ENCODE results near the gene ST6GALNAC6.
"Not testable (repeated sequence)": the region's sequence is repeated elsewhere in the genome, so short reads cannot be mapped to it uniquely, and the experiment has no call there.

ST6GALNAC6 gene

DNA sequence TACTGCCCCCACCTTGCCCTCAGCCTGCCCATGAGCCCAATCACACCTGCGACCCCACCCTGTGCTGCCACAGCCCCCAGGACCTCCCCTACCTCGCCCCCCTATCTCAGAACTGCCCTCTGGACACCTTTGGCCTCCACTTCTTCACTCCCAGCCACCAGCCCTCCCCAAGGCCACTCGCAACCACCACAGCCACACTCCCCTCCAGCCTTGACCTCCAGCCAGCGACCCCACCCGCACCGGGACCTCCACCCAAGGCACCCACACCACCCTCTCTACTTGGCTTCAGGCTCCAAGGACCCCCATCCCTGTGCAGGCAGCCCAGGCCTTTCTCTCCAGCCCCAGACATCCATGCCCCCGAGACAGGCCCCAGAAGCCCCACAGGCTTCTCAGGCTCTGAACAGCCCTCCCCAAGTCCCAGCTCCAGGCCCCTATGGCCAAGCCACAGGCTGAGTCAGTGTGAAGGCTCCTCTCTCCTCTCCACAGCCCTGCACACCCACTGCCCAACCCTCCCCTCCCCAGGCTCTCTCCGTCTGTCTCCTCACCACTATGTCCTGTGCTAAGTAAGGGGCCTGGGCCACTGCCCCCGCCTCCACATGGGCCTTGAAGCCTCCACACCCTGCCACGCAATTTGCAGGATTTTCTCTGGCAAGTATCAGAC, 24.0 kb downstream of the ST6GALNAC6 start:
- H3K9ac ChIP-seq (ENCODE audit: low read length in 5 of 5), result peak overlapping the region in 3 of 5 donors; percentile 15 to 31 (median 28)
- H3K27ac ChIP-seq (ENCODE audit: low read depth, low read length), result no peak overlapping the region
- H3K4me3 ChIP-seq (ENCODE audit: low read depth in 1 of 5, low read length in 5 of 5), result peak overlapping the region in 2 of 5 donors; percentile 3 to 39
- no peaks in the 10 kb centered on the region for H3K9me3 ChIP-seq (ENCODE audit: control insufficient read depth in 5 of 5, low read length in 5 of 5)
- H3K4me1 ChIP-seq (ENCODE audit: control insufficient read depth in 5 of 5, insufficient read depth in 5 of 5, low read length in 5 of 5), result peaks cover 3 to 49% (median 48%) of the 10 kb centered on the region in 5 donors
- H3K36me3 ChIP-seq (ENCODE audit: control insufficient read depth in 5 of 5, insufficient read depth in 5 of 5, low read length in 5 of 5), result peaks cover 0 to 27% (median 17%) of the 10 kb centered on the region in 5 donors
- no peaks in the 10 kb centered on the region for H3K27me3 ChIP-seq (ENCODE audit: control insufficient read depth in 5 of 5, insufficient read depth in 4 of 5, low read length in 5 of 5)

DNA sequence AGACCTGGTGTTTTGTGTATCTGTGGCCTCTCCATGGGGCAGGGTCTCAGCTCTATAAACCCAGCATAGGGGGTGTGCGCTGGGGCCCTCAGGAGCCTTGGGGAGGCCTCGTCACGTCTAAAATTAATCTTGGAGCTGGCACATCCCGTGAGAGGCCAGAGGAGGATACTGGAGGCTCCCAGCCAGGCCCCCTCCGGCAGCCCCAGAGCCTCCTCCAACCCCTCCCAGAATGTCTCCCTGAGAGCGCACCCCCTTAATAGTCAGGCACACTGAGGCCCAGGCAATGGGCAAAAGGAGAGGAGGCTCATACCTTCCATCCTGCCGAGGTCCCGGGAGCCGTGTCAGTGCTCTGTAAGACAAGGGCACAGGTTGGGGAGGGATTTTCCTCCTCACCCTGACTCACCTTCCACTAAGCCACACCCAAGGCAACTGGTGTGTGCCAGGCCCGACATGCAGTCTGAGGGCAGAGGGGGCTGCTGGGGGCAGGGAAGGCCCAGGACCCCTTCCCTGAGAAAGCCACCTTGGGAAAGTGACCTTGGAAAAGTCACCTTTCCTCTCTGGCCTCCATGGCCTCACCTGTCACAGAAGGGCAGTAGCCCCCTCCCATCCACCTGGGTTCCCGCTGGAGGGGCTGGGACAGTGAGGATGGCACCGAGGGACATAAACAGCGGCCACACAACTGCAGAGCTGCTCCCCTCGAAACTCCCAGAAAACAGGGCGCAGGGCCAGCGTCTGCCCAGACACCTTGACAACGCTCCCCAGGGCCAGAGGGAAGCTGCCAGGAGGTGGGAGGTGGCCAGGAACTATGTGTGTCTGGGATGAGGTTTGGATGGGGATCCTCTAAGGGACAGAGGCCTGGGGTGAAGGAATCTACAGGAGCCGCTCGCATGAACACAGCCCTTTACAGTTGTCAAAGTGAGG, 24.8 kb downstream of the ST6GALNAC6 start:
- H3K4me3 ChIP-seq (ENCODE audit: low read depth in 1 of 5, low read length in 5 of 5), result peak overlapping the region in 1 of 5 donors; percentile 17
- peak overlapping the region in 3 of 5 donors; percentile 31 to 49 (median 49) for H3K9ac ChIP-seq (ENCODE audit: low read length in 5 of 5)
- H3K9me3 ChIP-seq (ENCODE audit: control insufficient read depth in 5 of 5, low read length in 5 of 5), result no peaks in the 10 kb centered on the region
- H3K27me3 ChIP-seq (ENCODE audit: control insufficient read depth in 5 of 5, insufficient read depth in 4 of 5, low read length in 5 of 5), result no peaks in the 10 kb centered on the region
- H3K4me1 ChIP-seq (ENCODE audit: control insufficient read depth in 5 of 5, insufficient read depth in 5 of 5, low read length in 5 of 5), result peaks cover 3 to 52% (median 51%) of the 10 kb centered on the region in 5 donors
- H3K36me3 ChIP-seq (ENCODE audit: control insufficient read depth in 5 of 5, insufficient read depth in 5 of 5, low read length in 5 of 5), result peaks cover 0 to 29% (median 19%) of the 10 kb centered on the region in 5 donors
- no peak overlapping the region for H3K27ac ChIP-seq (ENCODE audit: low read depth, low read length)

DNA sequence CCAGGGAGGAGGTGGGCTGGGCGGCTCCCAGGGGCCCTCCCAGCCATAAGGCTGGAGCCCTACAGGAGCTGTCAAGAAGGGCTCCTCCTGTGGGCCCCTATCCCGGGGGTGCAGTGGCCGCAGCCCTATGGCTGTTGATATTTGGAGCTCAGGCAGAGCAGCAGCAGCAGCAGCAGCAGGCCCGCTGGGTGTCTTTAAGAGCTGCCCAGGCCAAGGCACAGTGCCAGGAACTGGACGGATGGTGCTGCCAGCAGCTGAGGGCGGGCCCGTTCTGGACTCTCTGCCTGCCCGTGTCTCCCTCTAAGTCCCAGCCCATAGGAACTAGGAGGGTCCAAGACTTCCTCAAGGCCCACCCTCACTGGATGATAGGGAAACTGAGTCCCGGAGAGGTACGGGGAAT, 25.5 kb downstream of the ST6GALNAC6 start:
- no peaks in the 10 kb centered on the region for H3K9me3 ChIP-seq (ENCODE audit: control insufficient read depth in 5 of 5, low read length in 5 of 5)
- peaks cover 3 to 58% (median 54%) of the 10 kb centered on the region in 5 donors for H3K4me1 ChIP-seq (ENCODE audit: control insufficient read depth in 5 of 5, insufficient read depth in 5 of 5, low read length in 5 of 5)
- no peak overlapping the region for H3K27ac ChIP-seq (ENCODE audit: low read depth, low read length)
- H3K4me3 ChIP-seq (ENCODE audit: low read depth in 1 of 5, low read length in 5 of 5), result peak overlapping the region in 1 of 5 donors; percentile 17
- peaks cover 0 to 29% (median 21%) of the 10 kb centered on the region in 5 donors for H3K36me3 ChIP-seq (ENCODE audit: control insufficient read depth in 5 of 5, insufficient read depth in 5 of 5, low read length in 5 of 5)
- H3K9ac ChIP-seq (ENCODE audit: low read length in 5 of 5), result peak overlapping the region in 2 of 5 donors; percentile 31 to 49
- H3K27me3 ChIP-seq (ENCODE audit: control insufficient read depth in 5 of 5, insufficient read depth in 4 of 5, low read length in 5 of 5), result no peaks in the 10 kb centered on the region

DNA sequence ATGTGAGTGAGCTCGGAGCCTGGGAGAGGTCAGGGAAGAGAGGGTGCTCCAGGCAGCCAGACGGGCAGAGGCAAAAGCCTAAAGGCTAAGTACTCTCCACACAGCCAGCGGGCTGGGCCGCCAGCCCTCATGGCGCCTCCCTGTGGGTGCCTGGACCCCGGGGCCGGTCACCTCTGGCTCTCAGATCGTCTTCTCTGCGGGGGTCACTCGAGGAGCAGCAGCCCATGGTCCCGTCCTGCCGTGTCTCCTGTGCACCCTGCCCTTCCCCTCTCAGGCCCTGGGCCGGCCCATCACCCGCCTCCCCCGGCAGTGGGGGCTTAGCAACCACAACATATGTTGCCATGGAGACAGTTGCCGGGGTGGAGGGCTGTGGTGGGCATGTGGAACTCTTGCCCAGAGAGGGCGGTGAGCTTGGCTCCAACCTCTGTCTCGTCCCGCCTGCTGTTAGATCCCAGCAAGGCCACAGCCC, 26.1 kb downstream of the ST6GALNAC6 start:
- no peak overlapping the region for H3K4me3 ChIP-seq (ENCODE audit: low read depth in 1 of 5, low read length in 5 of 5)

DNA sequence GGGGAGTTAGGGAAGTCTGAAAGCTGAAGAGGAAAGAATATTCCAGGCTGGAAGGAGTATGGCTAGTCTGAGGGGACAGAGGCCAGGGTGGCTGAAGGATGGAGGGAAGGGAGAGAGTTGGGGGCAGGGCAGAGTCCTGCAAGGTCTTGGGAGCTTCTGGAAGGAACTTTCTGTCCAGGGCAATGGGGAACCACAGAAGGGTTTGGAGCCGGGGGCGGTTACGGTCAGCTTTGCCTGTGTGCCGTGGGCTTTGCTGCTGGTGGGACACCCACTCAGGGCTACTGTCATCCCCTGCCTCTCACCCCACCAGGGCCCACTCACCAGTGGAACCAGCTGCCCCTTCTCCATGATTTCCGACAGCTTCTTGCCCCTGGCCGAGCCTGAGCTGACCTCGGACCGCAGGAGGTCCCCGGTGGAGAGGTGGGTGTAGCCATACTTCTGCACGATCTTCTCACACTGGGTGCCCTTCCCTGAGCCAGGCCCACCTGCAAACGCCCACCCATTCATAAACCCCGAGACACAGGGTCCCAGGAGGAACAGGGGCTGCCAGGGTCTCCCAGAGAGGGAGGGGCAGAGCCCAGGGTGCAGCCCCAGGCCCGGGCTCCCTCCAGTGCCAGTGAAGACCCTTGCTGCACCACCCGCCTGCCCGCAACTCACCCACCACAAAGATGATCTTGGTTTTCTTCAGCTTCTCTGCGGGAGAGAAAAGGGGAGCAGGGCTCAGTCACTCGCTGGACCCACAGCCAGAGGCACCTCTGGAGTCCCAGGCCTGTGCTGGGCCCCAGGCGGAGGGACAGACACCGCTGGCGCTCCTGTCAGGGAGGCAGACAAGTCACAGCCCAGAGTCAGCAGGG, 26.8 kb downstream of the ST6GALNAC6 start:
- H3K36me3 ChIP-seq (ENCODE audit: control insufficient read depth in 5 of 5, insufficient read depth in 5 of 5, low read length in 5 of 5), result peaks cover 0 to 38% (median 31%) of the 10 kb centered on the region in 5 donors
- no peak overlapping the region for H3K27ac ChIP-seq (ENCODE audit: low read depth, low read length)
- peaks cover 3 to 62% (median 50%) of the 10 kb centered on the region in 5 donors for H3K4me1 ChIP-seq (ENCODE audit: control insufficient read depth in 5 of 5, insufficient read depth in 5 of 5, low read length in 5 of 5)
- peak overlapping the region in 1 of 5 donors; percentile 6 for H3K9ac ChIP-seq (ENCODE audit: low read length in 5 of 5)
- H3K4me3 ChIP-seq (ENCODE audit: low read depth in 1 of 5, low read length in 5 of 5), result no peak overlapping the region
- H3K9me3 ChIP-seq (ENCODE audit: control insufficient read depth in 5 of 5, low read length in 5 of 5), result no peaks in the 10 kb centered on the region
- no peaks in the 10 kb centered on the region for H3K27me3 ChIP-seq (ENCODE audit: control insufficient read depth in 5 of 5, insufficient read depth in 4 of 5, low read length in 5 of 5)

More for the DNA sequence above, 26.1 kb downstream of the ST6GALNAC6 start:
- Histone ChIP-seq H3K4me1 (ENCODE audit: control insufficient read depth in 5 of 5, insufficient read depth in 5 of 5, low read length in 5 of 5) (peaks cover 3 to 63% (median 53%) of the 10 kb centered on the region in 5 donors), H3K9ac (ENCODE audit: low read length in 5 of 5) (peak overlapping the region in 1 of 5 donors; percentile 6), H3K9me3 (ENCODE audit: control insufficient read depth in 5 of 5, low read length in 5 of 5) (no peaks in the 10 kb centered on the region), H3K27ac (ENCODE audit: low read depth, low read length) (no peak overlapping the region), H3K27me3 (ENCODE audit: control insufficient read depth in 5 of 5, insufficient read depth in 4 of 5, low read length in 5 of 5) (no peaks in the 10 kb centered on the region), H3K36me3 (ENCODE audit: control insufficient read depth in 5 of 5, insufficient read depth in 5 of 5, low read length in 5 of 5) (peaks cover 0 to 31% (median 25%) of the 10 kb centered on the region in 5 donors)

DNA sequence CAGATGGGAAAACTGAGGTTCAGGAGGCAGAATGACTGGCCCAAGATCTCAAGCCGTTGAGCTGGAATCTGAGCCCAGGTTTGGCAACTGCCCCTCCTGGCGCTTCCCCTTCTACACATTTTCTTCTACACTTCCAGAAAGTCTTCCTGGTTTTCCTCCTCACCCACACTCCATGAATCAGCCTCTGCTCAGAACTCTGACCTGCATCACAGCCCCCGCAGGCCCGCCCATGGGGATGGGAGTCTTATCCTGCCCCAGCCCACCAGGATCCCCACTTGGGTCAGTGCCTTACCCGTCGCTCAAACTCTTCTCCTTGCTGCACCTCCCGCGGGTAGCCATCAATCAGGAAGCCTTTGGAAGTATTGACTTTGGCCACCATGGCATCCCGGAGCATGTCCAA, 27.9 kb downstream of the ST6GALNAC6 start:
- Histone ChIP-seq H3K27ac (ENCODE audit: low read depth, low read length) (no peak overlapping the region), H3K36me3 (ENCODE audit: control insufficient read depth in 5 of 5, insufficient read depth in 5 of 5, low read length in 5 of 5) (peaks cover 0 to 42% (median 34%) of the 10 kb centered on the region in 5 donors), H3K9me3 (ENCODE audit: control insufficient read depth in 5 of 5, low read length in 5 of 5) (no peaks in the 10 kb centered on the region), H3K4me1 (ENCODE audit: control insufficient read depth in 5 of 5, insufficient read depth in 5 of 5, low read length in 5 of 5) (peaks cover 0 to 65% (median 45%) of the 10 kb centered on the region in 5 donors), H3K9ac (ENCODE audit: low read length in 5 of 5) (no peak overlapping the region), H3K27me3 (ENCODE audit: control insufficient read depth in 5 of 5, insufficient read depth in 4 of 5, low read length in 5 of 5) (no peaks in the 10 kb centered on the region), H3K4me3 (ENCODE audit: low read depth in 1 of 5, low read length in 5 of 5) (no peak overlapping the region)

DNA sequence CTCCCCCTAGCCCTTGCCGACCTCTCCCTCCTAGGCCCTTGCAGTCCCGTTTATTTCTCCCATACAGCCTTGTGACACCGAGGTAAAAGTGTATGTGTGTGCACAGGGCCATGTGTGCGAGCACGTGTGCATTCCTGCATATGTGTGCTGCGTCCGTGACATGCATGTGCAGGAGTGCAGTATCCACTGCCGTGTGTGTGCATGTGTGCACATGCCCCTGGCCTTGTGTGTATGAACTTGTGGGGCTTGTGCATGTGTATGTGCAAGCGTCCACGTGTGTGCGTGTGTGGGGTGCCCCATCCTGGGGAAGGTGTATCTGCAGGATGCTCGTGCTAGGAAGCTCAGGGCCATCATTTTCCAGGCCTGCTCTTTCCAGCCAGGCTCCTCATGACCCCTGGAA, 28.5 kb downstream of the ST6GALNAC6 start:
- H3K9me3 ChIP-seq (ENCODE audit: control insufficient read depth in 5 of 5, low read length in 5 of 5), result no peaks in the 10 kb centered on the region
- H3K4me3 ChIP-seq (ENCODE audit: low read depth in 1 of 5, low read length in 5 of 5), result no peak overlapping the region
- peaks cover 0 to 42% (median 35%) of the 10 kb centered on the region in 5 donors for H3K36me3 ChIP-seq (ENCODE audit: control insufficient read depth in 5 of 5, insufficient read depth in 5 of 5, low read length in 5 of 5)
- no peak overlapping the region for H3K27ac ChIP-seq (ENCODE audit: low read depth, low read length)
- peaks cover 0 to 61% (median 40%) of the 10 kb centered on the region in 5 donors for H3K4me1 ChIP-seq (ENCODE audit: control insufficient read depth in 5 of 5, insufficient read depth in 5 of 5, low read length in 5 of 5)
- H3K27me3 ChIP-seq (ENCODE audit: control insufficient read depth in 5 of 5, insufficient read depth in 4 of 5, low read length in 5 of 5), result no peaks in the 10 kb centered on the region
- H3K9ac ChIP-seq (ENCODE audit: low read length in 5 of 5), result no peak overlapping the region

DNA sequence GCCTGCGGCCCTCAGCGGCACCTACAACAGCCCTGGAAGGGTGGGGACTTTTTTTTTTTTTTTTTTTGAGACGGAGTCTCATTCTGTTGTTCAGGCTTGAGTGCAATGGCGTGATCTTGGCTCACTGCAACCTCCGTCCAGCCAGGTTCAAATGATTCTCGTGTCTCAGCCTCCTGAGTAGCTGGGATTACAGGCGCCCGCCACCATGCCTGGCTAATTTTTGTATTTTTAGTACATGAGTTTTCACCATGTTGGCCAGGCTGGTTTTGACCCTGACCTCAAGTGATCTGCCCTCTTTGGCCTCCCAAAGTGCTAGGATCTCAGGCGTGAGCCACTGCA, 29.3 kb downstream of the ST6GALNAC6 start:
- Histone ChIP-seq H3K36me3 (ENCODE audit: control insufficient read depth in 5 of 5, insufficient read depth in 5 of 5, low read length in 5 of 5) (peaks cover 0 to 42% (median 35%) of the 10 kb centered on the region in 5 donors), H3K4me1 (ENCODE audit: control insufficient read depth in 5 of 5, insufficient read depth in 5 of 5, low read length in 5 of 5) (peaks cover 0 to 53% (median 32%) of the 10 kb centered on the region in 5 donors)
- H3K27me3 ChIP-seq (ENCODE audit: control insufficient read depth in 5 of 5, insufficient read depth in 4 of 5, low read length in 5 of 5); H3K9me3 ChIP-seq (ENCODE audit: control insufficient read depth in 5 of 5, low read length in 5 of 5); H3K27ac ChIP-seq (ENCODE audit: low read depth, low read length); H3K9ac ChIP-seq (ENCODE audit: low read length in 5 of 5); H3K4me3 ChIP-seq (ENCODE audit: low read depth in 1 of 5, low read length in 5 of 5): not testable (repeated sequence)

DNA sequence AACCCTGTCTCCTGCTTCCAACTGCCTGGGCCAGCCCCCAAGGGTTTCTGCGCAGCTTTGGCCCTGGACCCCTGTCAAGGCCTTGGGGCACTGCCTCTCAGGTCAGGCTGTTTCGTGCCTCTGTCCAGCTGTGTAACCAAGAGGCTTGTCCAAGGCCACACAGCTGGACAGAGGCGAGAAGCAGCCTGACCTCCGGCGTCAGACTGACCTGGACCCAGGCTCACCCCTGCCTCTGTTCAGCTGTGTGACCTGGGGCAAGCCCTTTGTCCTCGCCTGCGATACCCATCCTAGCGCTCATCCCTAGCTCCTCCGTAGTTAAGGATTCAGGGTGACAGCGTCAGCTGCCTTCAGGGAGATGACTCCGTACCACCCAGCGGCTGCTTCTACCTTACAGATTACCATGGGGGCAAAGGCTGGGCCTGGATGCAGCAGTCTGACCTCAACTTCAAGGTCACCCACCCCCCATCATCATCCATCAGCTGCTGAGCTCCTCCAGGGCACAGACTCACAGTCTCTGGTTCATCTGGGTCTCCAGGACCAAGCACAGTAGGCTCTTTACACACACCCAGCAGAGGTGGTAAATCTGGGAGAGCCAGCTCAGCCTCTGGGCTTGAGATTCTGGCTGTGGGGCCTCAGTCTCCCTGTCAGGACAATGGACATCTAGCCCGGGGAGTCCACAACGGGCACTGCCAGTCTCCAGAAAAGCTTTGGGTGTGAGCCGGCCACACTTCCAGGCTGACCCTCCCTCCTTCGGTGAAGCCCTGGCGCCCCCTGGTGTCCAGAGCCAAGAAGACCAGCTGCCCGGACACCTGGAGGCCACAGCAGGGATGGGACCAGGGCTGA, 29.9 kb downstream of the ST6GALNAC6 start:
- no peaks in the 10 kb centered on the region for H3K9me3 ChIP-seq (ENCODE audit: control insufficient read depth in 5 of 5, low read length in 5 of 5)
- no peak overlapping the region for H3K27ac ChIP-seq (ENCODE audit: low read depth, low read length)
- H3K36me3 ChIP-seq (ENCODE audit: control insufficient read depth in 5 of 5, insufficient read depth in 5 of 5, low read length in 5 of 5), result peaks cover 0 to 42% (median 35%) of the 10 kb centered on the region in 5 donors
- no peak overlapping the region for H3K4me3 ChIP-seq (ENCODE audit: low read depth in 1 of 5, low read length in 5 of 5)
- H3K9ac ChIP-seq (ENCODE audit: low read length in 5 of 5), result no peak overlapping the region
- peaks cover 0 to 47% (median 27%) of the 10 kb centered on the region in 5 donors for H3K4me1 ChIP-seq (ENCODE audit: control insufficient read depth in 5 of 5, insufficient read depth in 5 of 5, low read length in 5 of 5)
- H3K27me3 ChIP-seq (ENCODE audit: control insufficient read depth in 5 of 5, insufficient read depth in 4 of 5, low read length in 5 of 5), result no peaks in the 10 kb centered on the region

All from subcutaneous abdominal adipose tissue (tissue), 5 donors.